Measurements from ENCODE around the gene SLC25A51.

- TF ChIP-seq SUZ12 (IDR thresholded peaks at IDR 0.05; ENCODE audit: extremely low read depth, insufficient read depth, insufficient read length): no peak
- TF ChIP-seq ZNF274 (IDR thresholded peaks at IDR 0.05; ENCODE audit: low read depth, low read length): no peak
Measured at GRCh38 chr9:37925786-37926736, 22.1 kb upstream of the SLC25A51 start.

Measured in NT2/D1 (cell line).